MM.1S (cell line): ENCODE data around the gene PUM1.

Experiments used
- DNase-seq: peaks from one replicate; pipeline ENCODE4 v3.0.0-alpha.2; 2015
- H2AFZ ChIP-seq: fragments of 300-600 bp; sonication (generic); 2 replicates; pipeline ENCODE4 v1.6.0; 2016; ENCODE audit warnings: antibody characterized with exemption, low read length
- H3F3A ChIP-seq: fragments of 300-600 bp; sonication (generic); 2 replicates; pipeline ENCODE4 v1.6.1; 2016; ENCODE audit warnings: mild to moderate bottlenecking, antibody characterized with exemption, low read length, moderate library complexity, mixed read lengths; ENCODE audit not compliant: insufficient read depth
- H3K27ac ChIP-seq: fragments of 300-600 bp; sonication (generic); 2 replicates; pipeline ENCODE4 v1.5.1; 2016; ENCODE audit warnings: mild to moderate bottlenecking, low read length
- H3K27me3 ChIP-seq: fragments of 300-600 bp; sonication (generic); replicated peaks from 2 replicates; pipeline ENCODE4 v1.6.0; 2016; ENCODE audit warnings: low read length; ENCODE audit not compliant: insufficient read depth
- H3K36me3 ChIP-seq: fragments of 300-600 bp; sonication (generic); replicated peaks from 2 replicates; pipeline ENCODE4 v1.6.1; 2016; ENCODE audit warnings: mild to moderate bottlenecking, low read length, mixed read lengths; ENCODE audit not compliant: insufficient read depth
- H3K4me1 ChIP-seq: fragments of 300-600 bp; sonication (generic); 2 replicates; pipeline ENCODE4 v1.6.1; 2016; ENCODE audit warnings: low read length, mixed read lengths
- H3K4me2 ChIP-seq: fragments of 300-600 bp; sonication (generic); 2 replicates; pipeline ENCODE4 v1.6.0; 2016; ENCODE audit warnings: low read depth, low read length
- H3K4me3 ChIP-seq: fragments of 300-600 bp; sonication (generic); 2 replicates; pipeline ENCODE4 v1.5.1; 2016; ENCODE audit warnings: low read length, mixed read lengths
- H3K79me2 ChIP-seq: fragments of 300-600 bp; sonication (generic); 2 replicates; pipeline ENCODE4 v1.6.1; 2016; ENCODE audit warnings: mixed run types, low read length, mixed read lengths
- H3K9ac ChIP-seq: fragments of 300-600 bp; sonication (generic); 2 replicates; pipeline ENCODE4 v1.6.1; 2016; ENCODE audit warnings: low read length, mixed read lengths
- H3K9me2 ChIP-seq: fragments of 300-600 bp; sonication (generic); replicated peaks from 2 replicates; pipeline ENCODE4 v1.6.1; 2016; ENCODE audit warnings: mild to moderate bottlenecking, low read length, mixed read lengths; ENCODE audit not compliant: insufficient read depth
- H3K9me3 ChIP-seq: fragments of 300-600 bp; sonication (generic); replicated peaks from 2 replicates; pipeline ENCODE4 v1.6.1; 2016; ENCODE audit warnings: mild to moderate bottlenecking, low read length, mixed read lengths; ENCODE audit not compliant: insufficient read depth
- H4K20me1 ChIP-seq: fragments of 300-600 bp; sonication (generic); 2 replicates; pipeline ENCODE4 v1.6.1; 2016; ENCODE audit warnings: mild to moderate bottlenecking, low read length, moderate library complexity, mixed read lengths; ENCODE audit not compliant: insufficient read depth
- CTCF ChIP-seq: fragments of 300-600 bp; sonication (generic); IDR thresholded peaks from 2 replicates; pipeline ENCODE4 v1.5.1; 2016; ENCODE audit warnings: antibody characterized with exemption, low read length, mixed read lengths
- EZH2 ChIP-seq: fragments of 300-600 bp; sonication (generic); optimal IDR thresholded peaks from 2 replicates; pipeline ENCODE3; 2017; ENCODE audit warnings: low read depth, mild to moderate bottlenecking, antibody characterized with exemption, low read length, mixed read lengths
- EZH2phosphoT487 ChIP-seq: fragments of 300-600 bp; sonication (generic); IDR thresholded peaks from 2 replicates; pipeline ENCODE4 v1.6.1; 2018; ENCODE audit warnings: antibody characterized with exemption, low read length

Gene PUM1

DNA sequence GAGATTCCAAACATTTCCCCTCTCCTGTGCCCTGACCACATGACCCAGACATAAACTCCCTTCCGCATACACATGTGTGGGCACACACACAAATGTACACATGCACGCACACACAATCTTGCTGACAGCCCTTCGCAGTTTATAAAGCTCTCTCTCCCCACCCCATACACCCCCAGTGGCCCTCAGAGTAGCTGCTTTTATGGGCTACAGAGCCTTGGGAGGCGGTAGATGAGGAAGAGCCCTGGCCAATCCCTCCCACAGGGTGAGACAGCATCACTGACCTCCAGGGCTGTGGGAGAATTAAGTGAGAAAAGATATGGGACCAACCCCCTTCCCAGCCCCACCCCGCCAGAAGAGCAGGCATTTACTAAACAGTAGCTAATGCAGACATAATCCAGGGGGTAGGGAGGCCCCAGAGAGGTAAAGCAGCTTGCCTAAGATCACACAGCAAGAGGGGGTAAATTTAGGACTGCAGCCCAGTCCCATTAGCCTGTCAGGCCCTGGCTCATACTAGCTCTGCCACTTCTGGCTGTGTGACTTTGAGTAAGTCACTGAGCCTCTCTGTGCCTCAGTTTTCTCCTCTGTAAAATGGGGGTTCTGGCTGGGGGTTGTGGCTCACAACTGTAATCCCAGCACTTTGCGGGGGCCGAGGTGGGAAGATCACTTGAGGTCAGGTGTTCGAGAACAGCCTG, 162.0 kb downstream of the PUM1 start:
- Histone ChIP-seq H3K9me3 (no peaks in the 10 kb centered on the region), H2AFZ (no peak overlapping the region), H3K4me3 (no peak overlapping the region), H4K20me1 (no peaks in the 10 kb centered on the region), H3K36me3 (no peaks in the 10 kb centered on the region), H3K4me2 (no peak overlapping the region), H3K79me2 (no peaks in the 10 kb centered on the region), H3K9ac (no peak overlapping the region), H3K27ac (no peak overlapping the region), H3K4me1 (no peaks in the 10 kb centered on the region), H3K27me3 (peaks cover 20% of the 10 kb centered on the region), H3K9me2 (no peaks in the 10 kb centered on the region), H3F3A (no peaks in the 10 kb centered on the region)
- no peak for TF ChIP-seq EZH2
- no peak for TF ChIP-seq EZH2phosphoT487
- no peak for TF ChIP-seq CTCF
- DNase-seq: no peak

GRCh38 chr1:30902593-30903290, 162.8 kb downstream of the PUM1 start:
- Histone ChIP-seq H3K27ac (no peak overlapping the region), H3K4me1 (no peaks in the 10 kb centered on the region), H2AFZ (no peak overlapping the region), H3F3A (no peaks in the 10 kb centered on the region), H3K4me2 (no peak overlapping the region), H3K9ac (no peak overlapping the region), H3K4me3 (no peak overlapping the region), H3K79me2 (no peaks in the 10 kb centered on the region), H3K27me3 (peaks cover 17% of the 10 kb centered on the region), H3K9me2 (no peaks in the 10 kb centered on the region), H4K20me1 (no peaks in the 10 kb centered on the region), H3K9me3 (no peaks in the 10 kb centered on the region), H3K36me3 (no peaks in the 10 kb centered on the region)
- TF ChIP-seq CTCF (no peak), EZH2 (no peak), EZH2phosphoT487 (no peak)
- DNase-seq: no peak

DNA sequence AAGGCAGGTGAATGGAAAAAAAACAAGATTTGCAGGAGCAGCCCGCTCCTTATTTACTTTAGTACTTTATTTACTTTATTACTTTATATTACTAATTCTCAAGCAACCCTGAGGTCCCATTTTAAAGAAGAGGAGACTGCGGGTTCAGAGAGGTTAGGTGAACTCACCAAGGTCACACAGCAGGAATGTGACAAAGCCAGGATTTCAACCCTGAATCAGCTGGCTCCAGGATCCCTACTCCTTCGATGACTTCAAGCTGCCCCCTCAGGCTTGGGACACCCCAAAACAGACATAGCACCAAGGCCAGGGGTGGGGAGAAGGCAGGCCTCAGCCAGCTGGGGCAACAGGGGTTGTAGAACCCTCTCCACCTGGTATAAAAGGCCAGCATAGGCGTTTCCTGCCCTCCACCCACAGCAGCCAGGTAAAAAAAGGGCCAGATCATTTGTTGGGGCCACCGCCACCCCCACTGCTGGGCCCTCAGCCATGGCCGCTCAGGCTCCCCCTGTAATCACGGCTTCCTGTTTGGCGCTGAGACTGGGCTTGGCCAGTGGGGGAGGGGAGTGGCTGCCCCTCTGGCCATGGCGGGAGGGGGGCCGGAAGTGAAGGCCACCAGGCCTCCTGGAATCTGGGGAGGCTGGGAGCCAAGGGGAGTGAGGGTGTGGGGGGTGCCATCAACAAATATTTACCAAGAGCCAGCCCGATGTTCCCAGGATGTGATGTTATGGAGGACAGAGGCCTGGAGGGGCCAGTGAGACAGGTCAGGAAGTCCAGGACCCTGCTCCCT, 163.5 kb downstream of the PUM1 start:
- DNase-seq: no peak
- TF ChIP-seq EZH2phosphoT487 (no peak), CTCF (no peak), EZH2 (no peak)
- Histone ChIP-seq H3K79me2 (no peaks in the 10 kb centered on the region), H3K27me3 (peaks cover 17% of the 10 kb centered on the region), H3K9me3 (no peaks in the 10 kb centered on the region), H3K36me3 (no peaks in the 10 kb centered on the region), H3K9me2 (no peaks in the 10 kb centered on the region), H3F3A (no peaks in the 10 kb centered on the region), H2AFZ (no peak overlapping the region), H3K27ac (no peak overlapping the region), H4K20me1 (no peaks in the 10 kb centered on the region), H3K4me3 (no peak overlapping the region), H3K4me1 (no peaks in the 10 kb centered on the region), H3K9ac (no peak overlapping the region), H3K4me2 (no peak overlapping the region)
